Gastroesophageal sphincter (tissue), 4 donors: ENCODE data around the gene SH3TC2. TPM values are rescaled to one million over a fixed set of nuclear protein-coding genes. Genes with fewer than 3 reads are reported as not detected.

Experiments used
- ATAC-seq: fragments of 150-250 bp; one replicate; pipeline ENCODE4 v1.9.1; 2016; ENCODE audit warnings: mild to moderate bottlenecking, moderate library complexity
- H3K27ac ChIP-seq, 4 donors: fragments of 200-600 bp; sonication (generic) in 3 of 4; 1 replicate in 3 of 4; 2 replicates in 1 of 4; pipeline ENCODE4 v1.5.1; 2016 to 2019
- H3K27me3 ChIP-seq: fragments of 200-600 bp; sonication (generic); one replicate; pipeline ENCODE4 v1.5.1; 2019
- H3K36me3 ChIP-seq, 2 donors: fragments of 200-600 bp; sonication (generic); one replicate each; pipeline ENCODE4 v1.5.1; 2019; ENCODE audit warnings: control low read depth in 1 of 2
- H3K4me1 ChIP-seq, 3 donors: fragments of 200-600 bp; sonication (generic); 1 replicate in 2 of 3; 2 replicates in 1 of 3; pipeline ENCODE4 v1.5.1; 2016 to 2019; ENCODE audit warnings: control low read depth in 2 of 3
- H3K4me3 ChIP-seq, 2 donors: fragments of 200-600 bp; sonication (generic); one replicate each; pipeline ENCODE4 v1.5.1; 2019; ENCODE audit warnings: mild to moderate bottlenecking in 1 of 2, moderate library complexity in 1 of 2
- H3K9me3 ChIP-seq, 3 donors: fragments of 200-600 bp; sonication (generic); one replicate each; pipeline ENCODE4 v1.5.1; 2017 to 2019; ENCODE audit warnings: control low read depth in 2 of 3
- CTCF ChIP-seq, 4 experiments: fragments of 200-600 bp in 2 of 4; fragments of 450-650 bp in 2 of 4; sonication (generic) in 1 of 4; IDR thresholded peaks; one replicate each; pipeline ENCODE4 v1.5.1; 2017 to 2019; ENCODE audit warnings: antibody characterized with exemption in 4 of 4, mild to moderate bottlenecking in 2 of 4, moderate library complexity in 2 of 4
- EP300 ChIP-seq: sonication (generic); formaldehyde crosslinking; IDR thresholded peaks from one replicate; pipeline ENCODE4 v1.6.1; 2017; ENCODE audit warnings: antibody characterized with exemption, mild to moderate bottlenecking
- POLR2A ChIP-seq, 2 donors: fragments of 450-650 bp; IDR thresholded peaks; one replicate each; pipeline ENCODE4 v1.6.1; 2017; ENCODE audit warnings: antibody characterized with exemption in 2 of 2, mild to moderate bottlenecking in 2 of 2, moderate library complexity in 1 of 2
- POLR2AphosphoS5 ChIP-seq: sonication (generic); formaldehyde crosslinking; IDR thresholded peaks from one replicate; pipeline ENCODE4 v1.6.1; 2017; ENCODE audit warnings: antibody characterized with exemption
- WGBS, 2 donors: methylation state at CpG; one replicate each; pipeline ENCODE4 v1.1.5; 2018; ENCODE audit warnings: low coverage in 1 of 2; 5-methylcytosine and 5-hydroxymethylcytosine counted together
- total RNA-seq, 4 donors: library from RNA; depleted of rRNA; stranded (reverse); fragments of >200 nt; gene quantifications; one replicate each; pipeline ENCODE4 v1.1.0, GENCODE V29; 2016

The SH3TC2 gene
- total RNA-seq, 4 donors from 2014 or later, result 2.3 to 5.0 (median 3.5) TPM

- 85% methylated on average over 4 of the region's 6 CpGs; no CpG with 5 or more reads in 1 of the 2 donors for WGBS, 2 donors
- TF ChIP-seq CTCF (IDR thresholded peaks at IDR 0.05) (no peak), POLR2A (IDR thresholded peaks at IDR 0.05) (no peak), POLR2AphosphoS5 (no peak), EP300 (no peak)
- Histone ChIP-seq H3K4me1 (no peaks in the 10 kb centered on the region), H3K36me3 (no peaks in the 10 kb centered on the region), H3K27me3 (no peaks in the 10 kb centered on the region), H3K9me3 (no peaks in the 10 kb centered on the region), H3K4me3 (no peak overlapping the region), H3K27ac (no peak overlapping the region)
- no peak for ATAC-seq
Measured at GRCh38 chr5:149028161-149028560, 34.7 kb downstream of the SH3TC2 start.

- TF ChIP-seq POLR2A (IDR thresholded peaks at IDR 0.05) (no peak), CTCF (IDR thresholded peaks at IDR 0.05) (no peak), EP300 (no peak), POLR2AphosphoS5 (no peak)
- Histone ChIP-seq H3K9me3 (no peaks in the 10 kb centered on the region), H3K4me1 (no peaks in the 10 kb centered on the region), H3K27me3 (no peaks in the 10 kb centered on the region), H3K36me3 (no peaks in the 10 kb centered on the region), H3K4me3 (no peak overlapping the region), H3K27ac (no peak overlapping the region)
- WGBS, 2 donors, result no CpG with 5 or more reads among the region's 12 CpGs
- no peak for ATAC-seq
Measured at GRCh38 chr5:149027636-149028035, 35.2 kb downstream of the SH3TC2 start.

- Histone ChIP-seq H3K9me3 (no peaks in the 10 kb centered on the region), H3K27ac (no peak overlapping the region), H3K36me3 (no peaks in the 10 kb centered on the region), H3K27me3 (no peaks in the 10 kb centered on the region), H3K4me1 (no peaks in the 10 kb centered on the region), H3K4me3 (no peak overlapping the region)
- TF ChIP-seq POLR2AphosphoS5, result no peak
- TF ChIP-seq POLR2A (IDR thresholded peaks at IDR 0.05), result no peak
- no peak for TF ChIP-seq EP300
- no peak for ATAC-seq
Measured at GRCh38 chr5:149024943-149025342, 37.9 kb downstream of the SH3TC2 start.

- WGBS, 2 donors, result 22 to 50% methylated on average over 1 of the region's 1 CpG
Measured at GRCh38 chr5:149024477-149024876, 38.4 kb downstream of the SH3TC2 start.

GRCh38 chr5:149022200-149022599, 40.7 kb downstream of the SH3TC2 start:
- TF ChIP-seq CTCF (IDR thresholded peaks at IDR 0.05), result no peak
- TF ChIP-seq EP300, result no peak
- no peak for TF ChIP-seq POLR2AphosphoS5
- no peak for TF ChIP-seq POLR2A (IDR thresholded peaks at IDR 0.05)
- no peak overlapping the region for H3K4me3 ChIP-seq

More at GRCh38 chr5:149024477-149024876, 38.4 kb downstream of the SH3TC2 start:
- Histone ChIP-seq H3K27ac (no peak overlapping the region), H3K36me3 (no peaks in the 10 kb centered on the region), H3K4me3 (no peak overlapping the region), H3K27me3 (no peaks in the 10 kb centered on the region), H3K9me3 (no peaks in the 10 kb centered on the region), H3K4me1 (no peaks in the 10 kb centered on the region)
- ATAC-seq, result no peak
- no peak for TF ChIP-seq POLR2AphosphoS5
- no peak for TF ChIP-seq EP300
- no peak for TF ChIP-seq CTCF (IDR thresholded peaks at IDR 0.05)
- no peak for TF ChIP-seq POLR2A (IDR thresholded peaks at IDR 0.05)

More at GRCh38 chr5:149022200-149022599, 40.7 kb downstream of the SH3TC2 start:
- peaks cover 0 to 9% (median 0%) of the 10 kb centered on the region in 3 donors for H3K4me1 ChIP-seq
- no peak for ATAC-seq
- H3K36me3 ChIP-seq, result no peaks in the 10 kb centered on the region
- no peaks in the 10 kb centered on the region for H3K27me3 ChIP-seq
- 67 to 83% methylated on average over 1 of the region's 1 CpG for WGBS, 2 donors
- H3K27ac ChIP-seq, result no peak overlapping the region
- H3K9me3 ChIP-seq, result no peaks in the 10 kb centered on the region
